AG10803 (cell line): Measurements from ENCODE around the gene CECR2.

Experiments
- DNase-seq: peaks from one replicate; pipeline ENCODE4 v3.0.0; 2010; ENCODE audit warnings: low read depth
- H3K4me3 ChIP-seq: 2 replicates; pipeline ENCODE4 v1.5.1; 2011; ENCODE audit warnings: mild to moderate bottlenecking, low read length, control low read depth
- CTCF ChIP-seq: conservative IDR thresholded peaks from 2 replicates; pipeline ENCODE4 v1.5.1; 2011; ENCODE audit warnings: mild to moderate bottlenecking, low read length, control low read depth, inconsistent platforms

Gene CECR2

GRCh38 chr22:17384612-17385330 lies 15.5 kb downstream of the CECR2 start:
- no peak for DNase-seq
- no peak overlapping the region for H3K4me3 ChIP-seq
- TF ChIP-seq CTCF: no peak

GRCh38 chr22:17387356-17387755 lies 18.1 kb downstream of the CECR2 start:
- H3K4me3 ChIP-seq: no peak overlapping the region
- DNase-seq: no peak
- TF ChIP-seq CTCF: no peak

- no peak for DNase-seq
- no peak overlapping the region for H3K4me3 ChIP-seq
- no peak for TF ChIP-seq CTCF
These were observed 19.0 kb downstream of the CECR2 start for GRCh38 chr22:17388235-17388634.

- no peak overlapping the region for H3K4me3 ChIP-seq
- no peak for TF ChIP-seq CTCF
- no peak for DNase-seq
These were observed 20.8 kb downstream of the CECR2 start for GRCh38 chr22:17390087-17390486.

GRCh38 chr22:17396516-17396915 lies 27.3 kb downstream of the CECR2 start:
- no peak for TF ChIP-seq CTCF
- H3K4me3 ChIP-seq: no peak overlapping the region
- no peak for DNase-seq

GRCh38 chr22:17397756-17398547 lies 28.7 kb downstream of the CECR2 start:
- DNase-seq: no peak
- no peak for TF ChIP-seq CTCF
- H3K4me3 ChIP-seq: no peak overlapping the region

- H3K4me3 ChIP-seq: no peak overlapping the region
- no peak for TF ChIP-seq CTCF
- DNase-seq: no peak
These were observed 31.0 kb downstream of the CECR2 start for GRCh38 chr22:17400305-17400704.
